SK-N-SH treated with all-trans-retinoic acid at 6 μM for 48 hours (cell line): Measurements from ENCODE around the gene RGCC.

Source experiments
- ATAC-seq: fragments of 200-7000 bp; cut with Tn5 transposase; 3 replicates; pipeline ENCODE4 v1.9.1; 2020; ENCODE audit warnings: mild to moderate bottlenecking, moderate library complexity
- ARNTL ChIP-seq: fragments of 450-650 bp; formaldehyde crosslinking; IDR thresholded peaks from 2 replicates; pipeline ENCODE4 v1.5.0; 2020; ENCODE audit warnings: low read depth, mild to moderate bottlenecking, moderate library complexity, borderline replicate concordance
- BACH2 ChIP-seq: fragments of 250-450 bp; sonication (Bioruptor Pico); IDR thresholded peaks from 2 replicates; pipeline ENCODE4 v1.9.0; 2021; ENCODE audit warnings: mild to moderate bottlenecking, borderline replicate concordance
- CSDC2 ChIP-seq: fragments of 250-450 bp; sonication (Bioruptor Pico); IDR thresholded peaks from 2 replicates; pipeline ENCODE4 v1.5.0; 2020; ENCODE audit warnings: mild to moderate bottlenecking, moderate library complexity
- ESRRG ChIP-seq: fragments of 250-450 bp; sonication (Bioruptor Pico); IDR thresholded peaks from 2 replicates; pipeline ENCODE4 v1.6.1; 2021; ENCODE audit warnings: mild to moderate bottlenecking
- GLIS3 ChIP-seq: fragments of 250-450 bp; sonication (Bioruptor Pico); IDR thresholded peaks from 2 replicates; pipeline ENCODE4 v1.5.0; 2020; ENCODE audit warnings: mild to moderate bottlenecking, moderate library complexity
- ISL1 ChIP-seq: fragments of 250-450 bp; sonication (Bioruptor Pico); IDR thresholded peaks from 2 replicates; pipeline ENCODE4 v2.1.2; 2022; ENCODE audit warnings: mild to moderate bottlenecking, moderate library complexity
- OSR1 ChIP-seq: fragments of 250-450 bp; sonication (Bioruptor Pico); IDR thresholded peaks from 2 replicates; pipeline ENCODE4 v1.8.0; 2022; ENCODE audit warnings: moderate library complexity, mild to moderate bottlenecking, inconsistent platforms
- PPARA ChIP-seq: fragments of 250-450 bp; sonication (Bioruptor Pico); IDR thresholded peaks from 2 replicates; pipeline ENCODE4 v1.5.0; 2020; ENCODE audit warnings: mild to moderate bottlenecking, borderline replicate concordance
- SNAI2 ChIP-seq: fragments of 250-450 bp; sonication (Bioruptor Pico); IDR thresholded peaks from 2 replicates; pipeline ENCODE4 v1.5.0; 2020; ENCODE audit warnings: mild to moderate bottlenecking, moderate library complexity
- TCF4 ChIP-seq: fragments of 250-450 bp; sonication (Bioruptor Pico); IDR thresholded peaks from 2 replicates; pipeline ENCODE4 v1.8.0; 2021; ENCODE audit warnings: mild to moderate bottlenecking, moderate library complexity, borderline replicate concordance
- TOX ChIP-seq: fragments of 250-450 bp; sonication (Bioruptor Pico); IDR thresholded peaks from 2 replicates; pipeline ENCODE4 v1.8.0; 2021; ENCODE audit warnings: mild to moderate bottlenecking, moderate library complexity, borderline replicate concordance
- ZC3H10 ChIP-seq: fragments of 250-450 bp; sonication (Bioruptor Pico); IDR thresholded peaks from 2 replicates; pipeline ENCODE4 v1.5.1; 2021; ENCODE audit warnings: mild to moderate bottlenecking, moderate library complexity
- ZFP3 ChIP-seq: fragments of 250-450 bp; sonication (Bioruptor Pico); IDR thresholded peaks from 2 replicates; pipeline ENCODE4 v1.5.0; 2020; ENCODE audit warnings: mild to moderate bottlenecking, moderate library complexity
- ZFP30 ChIP-seq: fragments of 450-650 bp; formaldehyde crosslinking; IDR thresholded peaks from 2 replicates; pipeline ENCODE4 v1.5.0; 2022; ENCODE audit warnings: mild to moderate bottlenecking, moderate library complexity
- ZNF8 ChIP-seq: fragments of 450-650 bp; formaldehyde crosslinking; IDR thresholded peaks from 2 replicates; pipeline ENCODE4 v1.5.0; 2020; ENCODE audit warnings: mild to moderate bottlenecking, moderate library complexity
- TF ChIP-seq, protein P1 (sequence below): fragments of 250-450 bp; sonication (Bioruptor Pico); IDR thresholded peaks from 2 replicates; pipeline ENCODE4 v1.8.0; 2020; ENCODE audit warnings: mild to moderate bottlenecking, moderate library complexity, borderline replicate concordance
- TF ChIP-seq, protein P2 (sequence below): fragments of 250-450 bp; sonication (Bioruptor Pico); IDR thresholded peaks from 2 replicates; pipeline ENCODE4 v1.5.0; 2020; ENCODE audit warnings: mild to moderate bottlenecking, moderate library complexity
- TF ChIP-seq, protein P3 (sequence below): fragments of 250-450 bp; sonication (Bioruptor Pico); IDR thresholded peaks from 2 replicates; pipeline ENCODE4 v1.5.1; 2020; ENCODE audit warnings: low read depth, mild to moderate bottlenecking, moderate library complexity
- TF ChIP-seq, protein P4 (sequence below): fragments of 250-450 bp; sonication (Bioruptor Pico); IDR thresholded peaks from 2 replicates; pipeline ENCODE4 v1.5.1; 2021; ENCODE audit warnings: mild to moderate bottlenecking, moderate library complexity

Gene RGCC

DNA sequence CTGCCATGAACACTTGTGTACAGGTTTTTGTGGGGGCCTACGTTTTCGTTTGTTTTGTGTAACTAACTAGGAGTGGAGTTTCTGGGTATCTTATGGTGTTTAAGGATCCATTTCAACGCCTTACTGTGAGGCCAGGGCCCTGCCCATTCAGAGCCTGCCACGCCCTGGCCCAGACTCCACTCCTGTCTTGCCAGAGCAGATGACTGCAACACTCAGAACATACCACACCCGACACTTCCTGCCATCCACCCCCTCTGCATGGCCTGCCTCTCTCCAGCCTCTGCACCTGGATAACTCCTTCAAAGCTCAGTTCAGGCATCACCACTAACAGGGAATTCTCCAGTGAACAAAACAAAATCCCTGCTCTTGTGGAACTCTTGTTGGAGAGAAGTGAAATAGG, 43.2 kb downstream of the RGCC start:
- no peak for ATAC-seq

DNA sequence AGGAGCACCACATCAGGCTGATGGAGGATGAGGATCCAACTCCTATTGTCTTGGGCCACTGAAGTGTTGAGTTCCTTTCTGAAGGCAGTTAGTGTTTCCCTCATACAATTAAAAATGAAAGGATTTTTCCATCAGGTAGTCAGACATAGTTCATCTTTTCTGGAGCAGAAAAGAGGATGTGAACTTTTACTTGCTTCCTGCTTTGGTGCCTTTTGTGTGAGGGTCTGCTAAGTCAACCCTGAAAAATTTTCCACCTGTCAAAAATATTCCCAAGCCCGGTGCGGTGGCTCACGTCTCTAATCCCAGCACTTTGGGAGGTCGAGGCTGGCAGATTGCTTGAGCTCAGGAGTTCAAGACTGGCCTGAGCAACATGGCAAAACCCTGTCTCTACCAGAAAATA, 43.9 kb downstream of the RGCC start:
- TF ChIP-seq BACH2 (CRISPR knock-in tag) (no peak), TCF4 (CRISPR knock-in tag) (no peak), ZNF8 (CRISPR knock-in tag) (no peak), ESRRG (CRISPR knock-in tag) (no peak), CSDC2 (no peak), ISL1 (CRISPR knock-in tag) (no peak), ZC3H10 (no peak), SNAI2 (CRISPR knock-in tag) (no peak), ZFP30 (CRISPR knock-in tag) (no peak)
- TF ChIP-seq, protein P1, sequence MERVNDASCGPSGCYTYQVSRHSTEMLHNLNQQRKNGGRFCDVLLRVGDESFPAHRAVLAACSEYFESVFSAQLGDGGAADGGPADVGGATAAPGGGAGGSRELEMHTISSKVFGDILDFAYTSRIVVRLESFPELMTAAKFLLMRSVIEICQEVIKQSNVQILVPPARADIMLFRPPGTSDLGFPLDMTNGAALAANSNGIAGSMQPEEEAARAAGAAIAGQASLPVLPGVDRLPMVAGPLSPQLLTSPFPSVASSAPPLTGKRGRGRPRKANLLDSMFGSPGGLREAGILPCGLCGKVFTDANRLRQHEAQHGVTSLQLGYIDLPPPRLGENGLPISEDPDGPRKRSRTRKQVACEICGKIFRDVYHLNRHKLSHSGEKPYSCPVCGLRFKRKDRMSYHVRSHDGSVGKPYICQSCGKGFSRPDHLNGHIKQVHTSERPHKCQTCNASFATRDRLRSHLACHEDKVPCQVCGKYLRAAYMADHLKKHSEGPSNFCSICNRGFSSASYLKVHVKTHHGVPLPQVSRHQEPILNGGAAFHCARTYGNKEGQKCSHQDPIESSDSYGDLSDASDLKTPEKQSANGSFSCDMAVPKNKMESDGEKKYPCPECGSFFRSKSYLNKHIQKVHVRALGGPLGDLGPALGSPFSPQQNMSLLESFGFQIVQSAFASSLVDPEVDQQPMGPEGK, result no peak
- TF ChIP-seq, protein P2, sequence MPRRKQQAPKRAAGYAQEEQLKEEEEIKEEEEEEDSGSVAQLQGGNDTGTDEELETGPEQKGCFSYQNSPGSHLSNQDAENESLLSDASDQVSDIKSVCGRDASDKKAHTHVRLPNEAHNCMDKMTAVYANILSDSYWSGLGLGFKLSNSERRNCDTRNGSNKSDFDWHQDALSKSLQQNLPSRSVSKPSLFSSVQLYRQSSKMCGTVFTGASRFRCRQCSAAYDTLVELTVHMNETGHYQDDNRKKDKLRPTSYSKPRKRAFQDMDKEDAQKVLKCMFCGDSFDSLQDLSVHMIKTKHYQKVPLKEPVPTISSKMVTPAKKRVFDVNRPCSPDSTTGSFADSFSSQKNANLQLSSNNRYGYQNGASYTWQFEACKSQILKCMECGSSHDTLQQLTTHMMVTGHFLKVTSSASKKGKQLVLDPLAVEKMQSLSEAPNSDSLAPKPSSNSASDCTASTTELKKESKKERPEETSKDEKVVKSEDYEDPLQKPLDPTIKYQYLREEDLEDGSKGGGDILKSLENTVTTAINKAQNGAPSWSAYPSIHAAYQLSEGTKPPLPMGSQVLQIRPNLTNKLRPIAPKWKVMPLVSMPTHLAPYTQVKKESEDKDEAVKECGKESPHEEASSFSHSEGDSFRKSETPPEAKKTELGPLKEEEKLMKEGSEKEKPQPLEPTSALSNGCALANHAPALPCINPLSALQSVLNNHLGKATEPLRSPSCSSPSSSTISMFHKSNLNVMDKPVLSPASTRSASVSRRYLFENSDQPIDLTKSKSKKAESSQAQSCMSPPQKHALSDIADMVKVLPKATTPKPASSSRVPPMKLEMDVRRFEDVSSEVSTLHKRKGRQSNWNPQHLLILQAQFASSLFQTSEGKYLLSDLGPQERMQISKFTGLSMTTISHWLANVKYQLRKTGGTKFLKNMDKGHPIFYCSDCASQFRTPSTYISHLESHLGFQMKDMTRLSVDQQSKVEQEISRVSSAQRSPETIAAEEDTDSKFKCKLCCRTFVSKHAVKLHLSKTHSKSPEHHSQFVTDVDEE, result no peak
- TF ChIP-seq, protein P3, sequence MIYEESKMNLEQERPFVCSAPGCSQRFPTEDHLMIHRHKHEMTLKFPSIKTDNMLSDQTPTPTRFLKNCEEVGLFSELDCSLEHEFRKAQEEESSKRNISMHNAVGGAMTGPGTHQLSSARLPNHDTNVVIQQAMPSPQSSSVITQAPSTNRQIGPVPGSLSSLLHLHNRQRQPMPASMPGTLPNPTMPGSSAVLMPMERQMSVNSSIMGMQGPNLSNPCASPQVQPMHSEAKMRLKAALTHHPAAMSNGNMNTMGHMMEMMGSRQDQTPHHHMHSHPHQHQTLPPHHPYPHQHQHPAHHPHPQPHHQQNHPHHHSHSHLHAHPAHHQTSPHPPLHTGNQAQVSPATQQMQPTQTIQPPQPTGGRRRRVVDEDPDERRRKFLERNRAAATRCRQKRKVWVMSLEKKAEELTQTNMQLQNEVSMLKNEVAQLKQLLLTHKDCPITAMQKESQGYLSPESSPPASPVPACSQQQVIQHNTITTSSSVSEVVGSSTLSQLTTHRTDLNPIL (CRISPR knock-in tag), result no peak
- ATAC-seq, result no peak

More for the DNA sequence above, 43.2 kb downstream of the RGCC start:
- TF ChIP-seq ESRRG (CRISPR knock-in tag) (no peak), PPARA (no peak), ZFP3 (CRISPR knock-in tag) (no peak)
- TF ChIP-seq, protein P3 (CRISPR knock-in tag), result no peak

DNA sequence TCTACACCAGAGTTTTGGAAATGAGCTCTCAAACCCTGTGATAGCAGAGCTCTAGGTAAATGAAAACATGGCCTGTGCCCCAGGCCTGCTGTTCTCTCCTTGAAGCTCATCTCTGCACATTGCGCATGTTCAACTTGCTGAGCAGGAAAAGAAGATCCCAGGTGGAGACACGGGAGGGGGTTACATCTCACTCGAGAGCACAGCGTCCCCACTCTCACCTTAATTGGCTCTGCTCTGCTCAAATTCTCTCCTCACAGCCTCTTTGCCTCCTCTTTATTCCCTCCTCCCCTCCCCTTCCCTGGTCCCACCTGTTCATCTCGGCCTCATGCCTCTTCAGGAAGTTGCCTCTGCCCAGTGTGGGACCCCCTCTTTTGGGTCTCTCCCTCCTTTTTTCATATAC, 44.7 kb downstream of the RGCC start:
- no peak for TF ChIP-seq ZFP30 (CRISPR knock-in tag)
- no peak for TF ChIP-seq ISL1 (CRISPR knock-in tag)
- no peak for TF ChIP-seq BACH2 (CRISPR knock-in tag)
- TF ChIP-seq SNAI2 (CRISPR knock-in tag), result no peak
- TF ChIP-seq ZC3H10, result no peak
- TF ChIP-seq OSR1 (CRISPR knock-in tag), result no peak
- TF ChIP-seq CSDC2, result no peak
- TF ChIP-seq GLIS3, result no peak
- TF ChIP-seq ZNF8 (CRISPR knock-in tag), result no peak
- no peak for TF ChIP-seq TCF4 (CRISPR knock-in tag)
- no peak for TF ChIP-seq ESRRG (CRISPR knock-in tag)
- TF ChIP-seq, protein P2, result no peak
- no peak for TF ChIP-seq TOX
- ATAC-seq, result no peak

DNA sequence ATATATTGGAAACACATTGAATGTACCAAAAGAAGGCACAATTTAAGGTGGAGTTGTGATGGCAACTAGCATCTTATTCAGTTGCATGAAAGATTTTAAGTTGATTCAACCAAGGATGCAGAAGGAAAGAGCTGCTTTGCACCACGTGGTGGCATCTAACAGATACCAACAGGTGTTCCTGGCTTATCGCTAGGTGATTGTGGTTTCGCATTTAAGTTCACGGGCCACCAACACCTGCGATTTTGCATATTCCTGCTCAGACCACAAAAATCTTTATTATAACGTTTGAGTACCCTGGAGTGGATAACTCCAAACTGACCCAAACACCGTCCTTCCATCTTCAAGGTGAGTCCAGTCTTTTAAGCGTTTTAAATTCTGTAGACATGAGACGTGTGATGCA, 45.3 kb downstream of the RGCC start:
- ATAC-seq, result no peak
- TF ChIP-seq, protein P2, result no peak
- TF ChIP-seq, protein P4, sequence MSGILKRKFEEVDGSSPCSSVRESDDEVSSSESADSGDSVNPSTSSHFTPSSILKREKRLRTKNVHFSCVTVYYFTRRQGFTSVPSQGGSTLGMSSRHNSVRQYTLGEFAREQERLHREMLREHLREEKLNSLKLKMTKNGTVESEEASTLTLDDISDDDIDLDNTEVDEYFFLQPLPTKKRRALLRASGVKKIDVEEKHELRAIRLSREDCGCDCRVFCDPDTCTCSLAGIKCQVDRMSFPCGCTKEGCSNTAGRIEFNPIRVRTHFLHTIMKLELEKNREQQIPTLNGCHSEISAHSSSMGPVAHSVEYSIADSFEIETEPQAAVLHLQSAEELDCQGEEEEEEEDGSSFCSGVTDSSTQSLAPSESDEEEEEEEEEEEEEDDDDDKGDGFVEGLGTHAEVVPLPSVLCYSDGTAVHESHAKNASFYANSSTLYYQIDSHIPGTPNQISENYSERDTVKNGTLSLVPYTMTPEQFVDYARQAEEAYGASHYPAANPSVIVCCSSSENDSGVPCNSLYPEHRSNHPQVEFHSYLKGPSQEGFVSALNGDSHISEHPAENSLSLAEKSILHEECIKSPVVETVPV (CRISPR knock-in tag), result no peak
- TF ChIP-seq SNAI2 (CRISPR knock-in tag) (no peak), ARNTL (CRISPR knock-in tag) (no peak), PPARA (no peak), GLIS3 (no peak)
- TF ChIP-seq, protein P3 (CRISPR knock-in tag), result no peak
